H1 (cell line): ENCODE data around the gene JAG2. TPM values are rescaled to one million over a fixed set of nuclear protein-coding genes. Genes with fewer than 3 reads are reported as not detected.

ENCODE experiments used
- CTCF ChIA-PET: fragments of 300-600 bp; sonication (Branson Sonifier 250); formaldehyde crosslinking; loops from one replicate; lab custom pipeline; 2021; ENCODE audit not compliant: partially characterized antibody; lab: Charles Lee
- POLR2A ChIA-PET: fragments of 300-600 bp; sonication (Branson Sonifier 250); formaldehyde crosslinking; loops from one replicate; lab custom pipeline; 2021; ENCODE audit warnings: inconsistent platforms; ENCODE audit not compliant: partially characterized antibody; lab: Charles Lee
- DNase-seq, 2 experiments: peaks; one replicate each; pipeline versions ENCODE4 v3.0.0 to v3.0.0-alpha.2; 2010 to 2022; ENCODE audit warnings: low spot score in 2 of 2, low read depth in 1 of 2, mixed read lengths in 1 of 2
- FAIRE-seq: peaks from 2 replicates; lab custom pipeline; 2011; peaks lifted over from hg19 to GRCh38; lab: Jason Lieb, UNC
- H2AFZ ChIP-seq: 2 replicates; pipeline ENCODE4 v1.8.1; 2012; ENCODE audit warnings: low read length, inconsistent platforms
- H2AK5ac ChIP-seq: 2 replicates; pipeline ENCODE4 v1.6.1; 2013; ENCODE audit warnings: low read depth, low read length
- H2BK120ac ChIP-seq: replicated peaks from 2 replicates; pipeline ENCODE3; 2013; ENCODE audit warnings: low read depth, low read length, inconsistent platforms
- H2BK12ac ChIP-seq: 2 replicates; pipeline ENCODE4 v1.6.1; 2013; ENCODE audit warnings: low read depth, low read length
- H2BK15ac ChIP-seq: 2 replicates; pipeline ENCODE4 v1.6.1; 2013; ENCODE audit warnings: low read length
- H2BK20ac ChIP-seq: 2 replicates; pipeline ENCODE4 v1.6.1; 2013; ENCODE audit warnings: low read length
- H2BK5ac ChIP-seq: 2 replicates; pipeline ENCODE4 v1.6.1; 2013; ENCODE audit warnings: low read depth, low read length
- H3K14ac ChIP-seq: 2 replicates; pipeline ENCODE4 v1.6.1; 2013; ENCODE audit warnings: inconsistent platforms; ENCODE audit not compliant: insufficient read length
- H3K18ac ChIP-seq: 2 replicates; pipeline ENCODE4 v1.6.1; 2013; ENCODE audit warnings: low read length; ENCODE audit errors: extremely low read depth
- H3K23ac ChIP-seq: 2 replicates; pipeline ENCODE4 v1.6.1; 2013; ENCODE audit warnings: inconsistent platforms; ENCODE audit not compliant: insufficient read length
- H3K23me2 ChIP-seq: 2 replicates; pipeline ENCODE4 v1.6.1; 2013; ENCODE audit warnings: low read depth, low read length
- H3K27ac ChIP-seq: 2 replicates; pipeline ENCODE4 v1.6.1; 2011; ENCODE audit warnings: low read depth, low read length, inconsistent platforms
- H3K27me3 ChIP-seq, 4 experiments: replicated peaks in 1 of 4; 1 replicate in 1 of 4; 2 replicates in 3 of 4; pipeline versions ENCODE4 v1.6.1 to v1.8.1; 2011 to 2013; ENCODE audit warnings: low read length in 3 of 4, mild to moderate bottlenecking in 3 of 4, inconsistent platforms in 2 of 4, mixed read lengths in 2 of 4, moderate library complexity in 1 of 4; ENCODE audit not compliant: control insufficient read depth in 3 of 4, insufficient read depth in 3 of 4; ENCODE audit errors: extremely low read depth in 1 of 4
- H3K36me3 ChIP-seq, 4 experiments: 2 replicates each; pipeline versions ENCODE4 v1.6.1 to v1.8.1; 2011 to 2013; ENCODE audit warnings: mild to moderate bottlenecking in 4 of 4, low read length in 3 of 4, moderate library complexity in 2 of 4, control low read depth in 1 of 4, inconsistent platforms in 1 of 4; ENCODE audit not compliant: insufficient read depth in 4 of 4, control insufficient read depth in 2 of 4
- H3K4ac ChIP-seq: replicated peaks from 2 replicates; pipeline ENCODE3; 2013; ENCODE audit warnings: low read length, low read depth, mixed read lengths, inconsistent platforms; ENCODE audit not compliant: insufficient read length
- H3K4me1 ChIP-seq, 4 experiments: replicated peaks in 1 of 4; 1 replicate in 1 of 4; 2 replicates in 3 of 4; pipeline versions ENCODE4 v1.6.1 to v1.8.1; 2011 to 2013; ENCODE audit warnings: low read length in 3 of 4, inconsistent platforms in 2 of 4, mixed read lengths in 1 of 4; ENCODE audit not compliant: insufficient read depth in 4 of 4, control insufficient read depth in 3 of 4
- H3K4me2 ChIP-seq, 2 experiments: 2 replicates each; pipeline versions ENCODE4 v1.6.1 to v1.8.1; 2011 to 2013; ENCODE audit warnings: low read depth in 2 of 2, low read length in 2 of 2, control low read depth in 1 of 2, inconsistent platforms in 1 of 2, mild to moderate bottlenecking in 1 of 2; ENCODE audit not compliant: insufficient read depth in 1 of 2
- H3K4me3 ChIP-seq, 4 experiments: fragments of 200-600, 300-600 bp in 1 of 4; sonication (generic), shearing (Covaris generic), sonication (Bioruptor Twin) in 1 of 4; 2 replicates each; pipeline versions ENCODE4 v1.5.1 to v1.8.1; 2011 to 2016; ENCODE audit warnings: low read length in 4 of 4, low read depth in 3 of 4, control low read depth in 2 of 4, inconsistent platforms in 2 of 4, mild to moderate bottlenecking in 2 of 4, mixed read lengths in 1 of 4, moderate library complexity in 1 of 4; ENCODE audit not compliant: insufficient read depth in 2 of 4; ENCODE audit errors: extremely low read depth in 1 of 4
- H3K56ac ChIP-seq: replicated peaks from 2 replicates; pipeline ENCODE3; 2013; ENCODE audit warnings: low read depth, mild to moderate bottlenecking, mixed read lengths, low read length, inconsistent platforms; ENCODE audit not compliant: insufficient read length
- H3K79me1 ChIP-seq: 2 replicates; pipeline ENCODE4 v1.6.1; 2013; ENCODE audit warnings: low read depth, low read length, control low read depth
- H3K79me2 ChIP-seq, 2 experiments: 2 replicates each; pipeline versions ENCODE4 v1.6.1 to v1.8.1; 2012 to 2013; ENCODE audit warnings: low read length in 2 of 2, mild to moderate bottlenecking in 2 of 2, inconsistent platforms in 1 of 2; ENCODE audit not compliant: insufficient read depth in 2 of 2, control insufficient read depth in 1 of 2
- H3K9ac ChIP-seq, 4 experiments: replicated peaks in 1 of 4; 1 replicate in 1 of 4; 2 replicates in 3 of 4; pipeline versions ENCODE4 v1.6.1 to v1.8.1; 2011 to 2013; ENCODE audit warnings: low read depth in 3 of 4, low read length in 3 of 4, control low read depth in 2 of 4, mild to moderate bottlenecking in 2 of 4, moderate library complexity in 2 of 4, inconsistent platforms in 1 of 4; ENCODE audit errors: extremely low read depth in 1 of 4
- H3K9me3 ChIP-seq, 2 experiments: 2 replicates each; pipeline versions ENCODE4 v1.6.1 to v1.8.1; 2012 to 2013; ENCODE audit warnings: mild to moderate bottlenecking in 2 of 2, moderate library complexity in 2 of 2, control low read depth in 1 of 2, inconsistent platforms in 1 of 2, low read depth in 1 of 2, low read length in 1 of 2, mixed read lengths in 1 of 2; ENCODE audit not compliant: insufficient read depth in 2 of 2
- H4K20me1 ChIP-seq, 2 experiments: replicated peaks in 1 of 2; 2 replicates each; pipeline versions ENCODE3 to v1.8.1; 2011 to 2013; ENCODE audit warnings: inconsistent platforms in 2 of 2, low read length in 2 of 2, mild to moderate bottlenecking in 1 of 2; ENCODE audit not compliant: insufficient read depth in 2 of 2, control insufficient read depth in 1 of 2
- H4K5ac ChIP-seq: 2 replicates; pipeline ENCODE4 v1.6.1; 2013; ENCODE audit warnings: low read length, low read depth, mixed read lengths, inconsistent platforms; ENCODE audit not compliant: insufficient read length
- H4K8ac ChIP-seq: 2 replicates; pipeline ENCODE4 v1.8.0; 2013; ENCODE audit warnings: mild to moderate bottlenecking, moderate library complexity, low read length, inconsistent platforms; ENCODE audit not compliant: insufficient read depth; ENCODE audit errors: extremely low read depth
- H4K91ac ChIP-seq: replicated peaks from 2 replicates; pipeline ENCODE3; 2013; ENCODE audit warnings: low read length, mixed read lengths, inconsistent platforms; ENCODE audit not compliant: insufficient read length
- BRCA1 ChIP-seq: IDR thresholded peaks from 2 replicates; pipeline ENCODE4 v1.6.1; 2012; ENCODE audit warnings: low read depth, low read length, improper control_type of control experiment
- CEBPB ChIP-seq: IDR thresholded peaks from 2 replicates; pipeline ENCODE4 v1.6.1; 2012; ENCODE audit warnings: low read depth, low read length
- CHD1 ChIP-seq: IDR thresholded peaks from 2 replicates; pipeline ENCODE4 v1.6.1; 2012; ENCODE audit warnings: low read depth, low read length, improper control_type of control experiment
- E2F6 ChIP-seq: IDR thresholded peaks from 2 replicates; pipeline ENCODE4 v1.6.1; 2012; ENCODE audit warnings: inconsistent platforms
- GTF2F1 ChIP-seq: IDR thresholded peaks from 2 replicates; pipeline ENCODE4 v1.6.1; 2012; ENCODE audit warnings: low read depth, low read length, improper control_type of control experiment, borderline replicate concordance
- NRF1 ChIP-seq: IDR thresholded peaks from 2 replicates; pipeline ENCODE4 v1.6.1; 2011; ENCODE audit warnings: mild to moderate bottlenecking, low read depth, low read length, improper control_type of control experiment
- RAD21 ChIP-seq, 2 experiments: IDR thresholded peaks in 1 of 2; conservative IDR thresholded peaks in 1 of 2; 2 replicates each; pipeline ENCODE4 v1.6.1; 2011; ENCODE audit warnings: low read depth in 2 of 2, low read length in 2 of 2, improper control_type of control experiment in 1 of 2, inconsistent platforms in 1 of 2, mild to moderate bottlenecking in 1 of 2, moderate library complexity in 1 of 2
- RNF2 ChIP-seq: fragments of 200-900, 300-1000 bp; sonication (generic); IDR thresholded peaks from 2 replicates; pipeline ENCODE4 v1.7.1; 2016; ENCODE audit warnings: borderline replicate concordance, low read depth, mild to moderate bottlenecking, antibody characterized with exemption, low read length; ENCODE audit not compliant: poor library complexity, severe bottlenecking; ENCODE audit errors: missing control alignments
- SIRT6 ChIP-seq: IDR thresholded peaks from one replicate; pipeline ENCODE4 v1.7.1; 2012; ENCODE audit warnings: low read length, inconsistent platforms
- SP1 ChIP-seq: IDR thresholded peaks from 2 replicates; pipeline ENCODE4 v1.6.1; 2011; ENCODE audit warnings: low read depth, low read length
- SP2 ChIP-seq: IDR thresholded peaks from 2 replicates; pipeline ENCODE4 v1.6.1; 2012; ENCODE audit warnings: mild to moderate bottlenecking, low read length, inconsistent platforms
- TAF7 ChIP-seq: optimal IDR thresholded peaks from 2 replicates; pipeline ENCODE3; 2011; ENCODE audit warnings: low read depth, mild to moderate bottlenecking, inconsistent platforms, low read length, moderate library complexity, borderline replicate concordance
- ZNF274 ChIP-seq: IDR thresholded peaks from 2 replicates; pipeline ENCODE4 v1.7.0; 2012; ENCODE audit warnings: low read length, borderline replicate concordance; ENCODE audit errors: extremely low read depth
- WGBS, 2 experiments: shearing (Covaris generic) in 1 of 2; methylation state at CpG; one replicate each; pipeline versions ENCODE4 v1.1.6 to v1.1.7; 2013 to 2015; ENCODE audit warnings: low lambda C conversion rate in 2 of 2, mixed read lengths in 2 of 2, inconsistent platforms in 1 of 2, low coverage in 1 of 2, missing lambda C conversion rate in 1 of 2; ENCODE audit not compliant: insufficient replicate concordance in 2 of 2, insufficient coverage in 1 of 2, insufficient read length in 1 of 2; ENCODE audit errors: extremely low coverage in 1 of 2, missing lambda C conversion rate in 1 of 2; 5-methylcytosine and 5-hydroxymethylcytosine counted together
- polyA plus RNA-seq, 7 experiments: library from polyadenylated mRNA; depleted of rRNA in 3 of 7; stranded (reverse) in 5 of 7; unstranded in 2 of 7; fragments of >200 nt in 5 of 7; fragments of 200-250 nt in 2 of 7; gene quantifications; 1 replicate in 5 of 7; 2 replicates in 1 of 7; 4 replicates in 1 of 7; pipeline versions ENCODE4 v1.2.1 to v1.2.3, GENCODE V29; 2011 to 2013; ENCODE audit warnings: missing spikeins in 2 of 7, mixed read lengths in 2 of 7
- total RNA-seq: library from RNA; stranded (reverse); fragmentation: NEBNext Ultra II Directional; extraction: Animal tissue kit (Norgen Biotek cat#: 25700); gene quantifications from 2 replicates; pipeline ENCODE4 v1.2.1, GENCODE V29; 2021

JAG2 gene
- total and polyA plus RNA-seq, 2 of the 8 experiments (the other 6 are each of a cell fraction or from before 2014, with no cell fraction given) = 2.8 to 6.2 TPM

GRCh38 chr14:105150368-105151083 is 18.1 kb downstream of the JAG2 start:
- Histone ChIP-seq H2BK5ac (no peak overlapping the region), H4K20me1 (peaks cover 0 to 2% of the 10 kb centered on the region in 2 experiments), H3K4ac (no peak overlapping the region), H3K27me3 (no peaks in the 10 kb centered on the region), H3K4me3 (no peak overlapping the region), H3K79me1 (no peaks in the 10 kb centered on the region), H4K8ac (peak overlapping the region; percentile 71; the same call in 1 of the 2 replicates), H2BK20ac (no peak overlapping the region), H3K27ac (no peak overlapping the region), H3K23ac (no peak overlapping the region), H3K4me2 (no peak overlapping the region), H3K18ac (no peak overlapping the region), H2BK120ac (no peak overlapping the region), H3K9ac (no peak overlapping the region), H3K79me2 (no peaks in the 10 kb centered on the region), H2BK15ac (no peak overlapping the region), H4K5ac (no peak overlapping the region), H3K4me1 (peaks cover 0 to 4% (median 0%) of the 10 kb centered on the region in 4 experiments; a peak in 3 of 7 replicates), H3K23me2 (no peaks in the 10 kb centered on the region), H3K9me3 (no peaks in the 10 kb centered on the region), H3K14ac (no peak overlapping the region), H2AK5ac (no peak overlapping the region), H3K36me3 (no peaks in the 10 kb centered on the region), H4K91ac (no peak overlapping the region), H2AFZ (no peak overlapping the region), H3K56ac (no peak overlapping the region), H2BK12ac (no peak overlapping the region)
- FAIRE-seq (no peak), DNase-seq (peak in 1 of 2 experiments; percentile 43)
- CTCF ChIA-PET = no interaction called here
- POLR2A ChIA-PET = no interaction called here
- 87% methylated on average over 28 of the region's 35 CpGs; no CpG with 5 or more reads in 1 of the 2 experiments for WGBS, 2 experiments
- TF ChIP-seq BRCA1 = no peak
- TF ChIP-seq SIRT6 = no peak
- no peak for TF ChIP-seq CHD1
- no peak for TF ChIP-seq CEBPB
- TF ChIP-seq SP2 = no peak
- TF ChIP-seq SP1 = no peak
- TF ChIP-seq E2F6 = no peak
- TF ChIP-seq TAF7 = no peak
- no peak for TF ChIP-seq GTF2F1
- no peak for TF ChIP-seq RAD21 (IDR thresholded peaks at IDR 0.05 in 1 of 2, conservative IDR thresholded peaks at IDR 0.05 in 1 of 2; ENCODE audit: low read depth in 2 of 2, low read length in 2 of 2)
- TF ChIP-seq ZNF274 = no peak
- TF ChIP-seq NRF1 = no peak
- TF ChIP-seq RNF2 = no peak
